GM13976 (cell line): ENCODE measurements around the gene KLHL20.
"Not testable (repeated sequence)": the region's sequence is repeated elsewhere in the genome, so short reads cannot be mapped to it uniquely, and the experiment has no call there.

Experiments used
- DNase-seq: peaks from one replicate; pipeline ENCODE4 v3.0.0; 2012; ENCODE audit warnings: low spot score
- CTCF ChIP-seq: IDR thresholded peaks from 2 replicates; pipeline ENCODE4 v1.5.1; 2012; ENCODE audit warnings: borderline replicate concordance, mild to moderate bottlenecking; ENCODE audit not compliant: insufficient read depth; ENCODE audit errors: extremely low read depth, missing control alignments, control extremely low read depth
- in situ Hi-C: fragments of 300-500 bp; cut with MboI; formaldehyde crosslinking; loops from one replicate; pipeline ENCODE4 v1.12.0; 2022; ENCODE audit warnings: low sequenced_read_pairs, mixed read lengths, inconsistent platforms; ENCODE audit not compliant: unreplicated experiment

KLHL20 gene

GRCh38 chr1:173757666-173758065 lies 42.9 kb downstream of the KLHL20 start:
- in situ Hi-C loops: no loop called here
- no peak for DNase-seq
- no peak for TF ChIP-seq CTCF

- TF ChIP-seq CTCF: no peak
- in situ Hi-C loops: no loop called here
- no peak for DNase-seq
These were observed 43.3 kb downstream of the KLHL20 start for GRCh38 chr1:173758110-173758509.

- no peak for TF ChIP-seq CTCF
- in situ Hi-C loops: no loop called here
- no peak for DNase-seq
These were observed 44.2 kb downstream of the KLHL20 start for GRCh38 chr1:173758980-173759379.

GRCh38 chr1:173764331-173764730 lies 49.5 kb downstream of the KLHL20 start:
- in situ Hi-C loops, DNase-seq: not testable (repeated sequence)

GRCh38 chr1:173768206-173768605 lies 53.4 kb downstream of the KLHL20 start:
- in situ Hi-C loops: no loop called here
- DNase-seq: no peak
- TF ChIP-seq CTCF: no peak

GRCh38 chr1:173768827-173769226 lies 54.0 kb downstream of the KLHL20 start:
- DNase-seq: no peak
- no peak for TF ChIP-seq CTCF
- in situ Hi-C loops: no loop called here

- in situ Hi-C loops, DNase-seq: not testable (repeated sequence)
These were observed 55.5 kb downstream of the KLHL20 start for GRCh38 chr1:173770330-173770729.

GRCh38 chr1:173771560-173771959 lies 56.8 kb downstream of the KLHL20 start:
- no peak for TF ChIP-seq CTCF
- in situ Hi-C loops: no loop called here
- DNase-seq: no peak
